ENCODE results near the gene OR2L3.

The OR2L3 gene

DNA sequence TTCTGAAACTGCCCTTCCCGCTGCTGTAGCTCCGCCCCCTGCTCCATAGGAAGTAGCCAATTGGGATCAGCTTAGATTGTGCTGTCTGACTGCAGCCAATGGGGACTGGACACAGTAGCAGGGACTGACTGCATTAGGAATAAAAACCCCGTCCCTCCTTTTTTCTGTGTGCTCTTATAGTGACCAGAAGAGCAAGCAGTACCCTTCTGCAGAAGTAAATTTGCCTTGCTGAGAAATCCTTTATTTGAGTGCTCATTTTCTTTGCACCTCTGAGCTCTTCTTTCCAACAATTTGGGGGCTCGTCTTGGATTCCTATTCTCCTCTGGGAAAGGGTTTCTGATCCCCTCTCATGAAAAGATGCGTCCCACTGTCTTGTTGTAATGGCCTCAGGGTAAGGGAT lies 64.5 kb downstream of the OR2L3 start:
- no peaks in the 10 kb centered on the region for H3K4me1 ChIP-seq
- TF ChIP-seq, protein P1, sequence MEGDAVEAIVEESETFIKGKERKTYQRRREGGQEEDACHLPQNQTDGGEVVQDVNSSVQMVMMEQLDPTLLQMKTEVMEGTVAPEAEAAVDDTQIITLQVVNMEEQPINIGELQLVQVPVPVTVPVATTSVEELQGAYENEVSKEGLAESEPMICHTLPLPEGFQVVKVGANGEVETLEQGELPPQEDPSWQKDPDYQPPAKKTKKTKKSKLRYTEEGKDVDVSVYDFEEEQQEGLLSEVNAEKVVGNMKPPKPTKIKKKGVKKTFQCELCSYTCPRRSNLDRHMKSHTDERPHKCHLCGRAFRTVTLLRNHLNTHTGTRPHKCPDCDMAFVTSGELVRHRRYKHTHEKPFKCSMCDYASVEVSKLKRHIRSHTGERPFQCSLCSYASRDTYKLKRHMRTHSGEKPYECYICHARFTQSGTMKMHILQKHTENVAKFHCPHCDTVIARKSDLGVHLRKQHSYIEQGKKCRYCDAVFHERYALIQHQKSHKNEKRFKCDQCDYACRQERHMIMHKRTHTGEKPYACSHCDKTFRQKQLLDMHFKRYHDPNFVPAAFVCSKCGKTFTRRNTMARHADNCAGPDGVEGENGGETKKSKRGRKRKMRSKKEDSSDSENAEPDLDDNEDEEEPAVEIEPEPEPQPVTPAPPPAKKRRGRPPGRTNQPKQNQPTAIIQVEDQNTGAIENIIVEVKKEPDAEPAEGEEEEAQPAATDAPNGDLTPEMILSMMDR (IDR thresholded peaks at IDR 0.05): no peak
- DNase-seq: no peak
- intact Hi-C loops (cut with DNase I; ENCODE audit: low total_unique reads): no loop called here
- no peaks in the 10 kb centered on the region for H3K36me3 ChIP-seq
- H3K27me3 ChIP-seq: no peaks in the 10 kb centered on the region
- no peak overlapping the region for H3K4me3 ChIP-seq
- H3K27ac ChIP-seq: no peak overlapping the region
- peaks cover 0 to 19% (median 15%) of the 10 kb centered on the region in 3 donors for H3K9me3 ChIP-seq
